Measurements from ENCODE around the gene NUP93.

The NUP93 gene

DNA sequence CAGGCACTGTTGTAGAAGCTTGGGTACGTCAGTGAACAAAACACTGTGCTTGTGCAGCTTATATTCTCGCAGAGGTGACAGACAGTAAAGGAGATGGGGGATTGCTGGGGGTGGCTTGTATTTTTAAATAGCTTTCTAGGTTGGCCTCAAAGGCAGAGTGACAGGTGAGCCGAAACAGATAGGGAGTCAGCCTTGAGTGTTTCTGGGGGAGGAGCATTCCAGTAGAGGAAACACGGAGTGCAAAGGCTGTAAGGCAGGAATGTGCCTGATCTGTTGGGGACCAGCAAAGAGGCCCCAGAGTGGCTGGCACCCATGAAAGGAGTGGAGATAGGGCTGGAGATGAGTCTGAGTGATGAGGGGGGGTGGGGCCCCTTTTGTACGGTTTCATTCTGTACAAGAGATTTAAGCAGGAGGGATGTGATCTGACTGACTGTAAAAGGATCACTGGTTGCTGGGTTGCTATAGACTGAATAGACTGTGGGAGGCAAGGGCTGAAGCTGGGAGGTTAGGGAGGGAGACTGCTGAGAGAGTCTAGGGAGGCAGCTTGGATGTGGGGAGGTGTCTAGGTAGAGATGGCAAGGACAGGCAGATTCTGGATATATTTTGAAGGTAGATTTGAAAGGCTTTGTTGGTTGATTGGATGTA, 15.2 kb downstream of the NUP93 start:
- no peak for DNase-seq

- no peak for DNase-seq
Measured at GRCh38 chr16:56747486-56748045, 17.6 kb downstream of the NUP93 start.

DNA sequence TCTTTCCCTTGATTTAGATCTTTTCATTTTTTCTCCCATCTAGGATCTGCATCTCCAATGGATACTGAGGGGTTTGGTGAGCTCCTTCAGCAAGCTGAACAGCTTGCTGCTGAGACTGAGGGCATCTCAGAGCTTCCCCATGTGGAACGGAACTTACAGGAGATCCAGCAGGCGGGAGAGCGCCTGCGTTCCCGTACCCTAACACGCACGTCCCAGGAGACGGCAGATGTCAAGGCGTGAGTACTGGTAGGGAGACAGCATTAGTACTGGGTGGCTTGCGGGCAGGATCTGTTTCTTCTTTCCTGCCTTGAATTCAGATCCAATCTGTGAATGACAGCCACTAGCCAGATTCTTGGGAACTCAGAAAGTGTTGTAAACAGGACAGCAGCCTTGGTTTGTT, 18.3 kb downstream of the NUP93 start:
- DNase-seq, result no peak

DNA sequence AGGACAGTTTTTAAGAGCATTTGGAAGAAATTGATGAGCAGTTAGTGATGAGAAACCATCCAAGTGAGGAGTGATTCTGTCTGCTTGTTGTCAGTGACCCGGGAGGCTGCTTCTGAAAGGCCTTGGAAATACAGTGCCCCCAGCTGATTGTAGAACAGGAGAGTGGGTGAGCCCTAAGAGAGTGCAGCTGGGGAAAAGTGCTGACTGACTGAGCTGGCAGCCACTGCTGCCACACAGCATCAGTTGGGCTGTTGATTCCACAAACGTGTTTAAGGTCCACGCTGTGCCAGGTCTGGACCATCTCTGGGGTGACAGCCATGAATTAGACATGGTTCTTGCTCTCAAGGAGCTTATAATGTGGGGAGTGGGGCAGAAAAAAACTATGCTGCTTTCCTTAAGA, 18.9 kb downstream of the NUP93 start:
- no peak for DNase-seq

DNA sequence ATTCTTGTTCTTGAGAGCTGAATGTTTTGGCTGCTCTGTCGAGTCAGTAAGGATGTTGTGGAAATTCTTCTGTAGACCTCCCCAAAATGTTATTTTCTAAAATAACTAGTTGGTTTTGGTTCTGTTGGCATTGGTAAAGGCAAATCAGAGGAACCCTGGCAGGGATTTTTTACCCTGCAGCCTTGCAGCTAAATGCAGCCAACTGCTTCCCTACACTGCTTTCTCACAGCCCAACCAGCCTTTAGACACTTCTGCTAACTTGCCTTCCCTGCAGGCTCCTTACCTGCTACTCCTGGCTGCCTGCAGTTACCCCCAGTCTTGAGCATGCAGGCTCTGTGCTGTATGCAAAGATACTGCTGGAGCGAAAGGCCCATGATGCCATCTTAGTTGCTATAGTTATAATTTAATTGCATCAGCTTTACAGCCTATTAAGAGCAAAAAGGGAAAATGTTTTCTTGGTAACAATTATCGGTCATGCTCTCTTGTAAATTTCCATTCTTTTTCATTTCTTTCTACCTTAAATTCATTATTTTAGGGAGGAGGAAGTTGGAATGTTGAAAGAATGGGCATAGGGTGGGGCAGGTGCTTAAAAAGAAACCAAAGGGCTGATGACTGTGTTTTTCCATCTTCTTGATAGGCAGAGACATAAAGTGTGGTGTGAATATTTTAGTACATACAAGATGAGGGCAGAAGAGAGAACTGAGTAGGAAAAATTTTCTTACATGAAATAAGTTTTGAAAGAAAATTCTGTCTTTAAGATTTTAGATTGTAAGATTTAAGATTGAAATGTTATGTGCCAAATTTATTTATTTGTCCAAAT, 20.0 kb downstream of the NUP93 start:
- no peak for DNase-seq

DNA sequence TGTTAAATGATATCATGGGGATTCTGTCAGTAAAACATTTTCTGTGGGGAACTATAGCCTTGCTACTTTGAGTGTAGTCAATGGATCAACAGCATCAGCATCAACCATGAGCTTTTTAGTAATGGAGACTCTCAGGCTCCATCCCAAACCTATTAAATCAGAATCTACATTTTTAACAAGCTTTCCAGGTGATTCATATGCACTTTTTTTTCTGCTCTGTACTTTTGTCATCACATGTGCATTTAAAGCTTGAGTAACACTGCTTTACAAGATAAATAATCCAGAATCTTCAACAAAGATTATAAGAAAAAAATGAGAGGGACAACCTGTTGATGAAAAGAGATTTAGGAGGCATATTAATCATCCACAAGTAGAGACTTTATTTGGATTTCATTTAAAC, 23.5 kb downstream of the NUP93 start:
- no peak for DNase-seq

DNA sequence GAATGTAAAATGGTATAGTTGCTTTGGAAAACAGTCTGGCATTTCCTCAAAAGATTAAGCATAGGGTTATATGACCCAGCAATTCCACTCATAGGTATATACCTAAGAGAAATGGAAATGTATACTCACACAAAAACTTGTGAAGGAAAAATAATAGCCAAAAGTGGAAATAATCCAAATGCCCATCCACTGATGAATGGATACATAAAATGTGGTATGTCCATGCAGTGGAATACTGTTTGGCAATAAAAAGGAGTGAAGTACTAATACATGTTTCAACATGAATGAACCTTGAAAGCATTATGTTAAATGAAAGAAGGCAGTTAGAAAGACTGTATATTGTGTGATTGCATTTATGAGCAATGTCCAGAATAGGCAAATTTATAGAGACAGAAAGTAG, 25.1 kb downstream of the NUP93 start:
- no peak for DNase-seq

DNA sequence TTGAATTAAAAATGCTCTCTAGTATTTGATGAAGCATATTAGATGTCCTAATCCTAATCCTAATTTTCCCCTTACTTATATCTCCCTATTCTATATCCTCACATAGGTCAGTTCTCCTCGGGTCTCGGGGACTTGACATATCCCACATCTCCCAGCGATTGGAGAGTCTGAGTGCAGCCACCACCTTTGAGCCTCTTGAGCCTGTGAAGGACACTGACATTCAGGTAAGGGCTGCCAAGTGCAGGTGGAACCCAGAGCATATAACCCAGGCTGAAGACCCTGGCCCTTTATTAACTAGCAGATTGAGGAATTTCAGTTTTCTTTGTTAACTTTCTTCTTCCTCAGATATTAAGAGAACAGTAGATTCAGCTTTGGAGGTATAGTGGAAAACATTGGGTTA, 28.5 kb downstream of the NUP93 start:
- no peak for DNase-seq

DNA sequence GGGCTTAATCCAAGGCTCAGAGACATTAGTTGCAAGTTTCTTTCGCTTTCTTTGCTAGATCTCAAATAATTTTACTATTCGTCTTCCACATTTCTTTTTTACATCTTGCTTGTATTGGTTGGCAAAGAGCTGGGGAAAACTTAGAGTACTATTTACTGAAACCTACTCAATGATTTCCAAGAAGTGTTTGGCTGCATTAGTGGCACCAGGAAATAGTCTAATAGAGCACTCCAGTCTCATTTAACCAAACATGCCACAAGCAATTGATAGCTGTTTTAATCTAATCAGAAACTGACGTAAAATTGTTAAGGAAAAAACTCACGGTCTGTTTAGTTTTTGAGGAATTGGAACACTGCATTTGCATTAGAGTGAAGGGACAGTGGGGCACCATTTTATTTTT, 29.0 kb downstream of the NUP93 start:
- no peak for DNase-seq

DNA sequence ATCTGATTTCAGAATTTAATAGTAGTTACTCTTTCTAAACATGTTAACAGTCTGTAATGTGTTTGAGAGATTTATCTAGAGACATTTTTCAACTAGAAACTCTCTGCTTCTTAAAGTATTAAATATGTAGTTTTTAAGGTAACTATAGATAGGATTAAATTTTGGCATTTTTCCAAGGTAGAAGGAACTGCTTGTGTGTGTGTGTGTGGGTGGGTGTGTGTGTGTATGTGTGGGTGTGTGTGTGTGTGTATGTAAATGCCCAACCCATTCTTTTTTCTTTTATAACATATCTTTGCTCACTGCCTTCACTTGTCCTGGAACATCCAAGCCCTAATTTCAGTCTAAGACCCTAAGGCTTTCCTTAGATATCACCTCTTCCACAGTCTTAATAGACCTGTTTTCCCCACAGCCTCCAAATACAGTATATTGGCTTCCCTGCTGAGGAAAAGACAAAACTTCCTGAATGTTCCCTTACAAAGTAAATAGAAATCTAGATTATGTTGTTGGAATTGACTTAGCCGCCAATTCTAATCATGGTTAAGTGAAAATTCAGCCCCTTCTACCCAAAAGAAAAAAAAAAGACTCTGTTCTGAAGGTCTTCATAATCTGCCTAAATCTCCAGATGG, 33.5 kb downstream of the NUP93 start:
- DNase-seq, result no peak

DNA sequence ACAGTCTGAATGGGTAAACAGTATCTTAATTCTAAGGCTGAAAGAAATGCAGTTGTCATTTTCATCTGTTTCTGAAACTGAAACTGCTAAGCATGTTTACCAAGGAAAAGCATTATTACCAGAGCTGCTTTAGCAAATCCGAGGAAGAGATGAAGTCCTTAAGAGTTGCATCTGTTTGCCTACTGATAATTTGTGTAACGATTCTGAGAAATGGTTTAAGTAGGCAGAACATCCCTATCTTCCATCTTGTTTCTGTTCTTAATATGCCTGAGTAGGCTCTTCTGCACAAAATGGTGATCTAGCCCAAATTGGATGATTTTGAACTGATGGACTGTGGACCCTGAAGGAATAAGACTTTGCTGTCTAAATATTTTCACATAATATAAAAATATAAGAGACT, 34.9 kb downstream of the NUP93 start:
- DNase-seq, result no peak

- no peak for DNase-seq
Measured at GRCh38 chr16:56765949-56766348, 36.0 kb downstream of the NUP93 start.

DNA sequence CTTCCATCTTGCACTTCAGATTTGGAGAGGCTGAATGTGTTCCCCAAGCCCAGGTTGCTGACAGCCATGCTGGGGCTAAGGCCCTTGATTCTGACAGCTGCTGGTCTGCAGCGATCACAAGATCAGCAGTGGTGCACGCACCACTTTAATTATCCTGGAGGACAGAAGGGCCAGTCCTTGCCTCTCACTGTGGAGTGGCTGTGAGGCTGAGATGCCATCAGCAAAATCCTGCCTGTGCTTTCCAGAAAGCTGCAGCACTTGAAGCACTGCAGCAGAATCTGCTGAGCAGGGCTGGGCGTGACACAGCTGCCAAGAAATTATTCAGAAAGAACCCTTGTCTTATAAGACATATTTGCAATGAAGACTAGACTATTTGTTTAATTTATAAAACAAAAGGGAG, 37.1 kb downstream of the NUP93 start:
- no peak for DNase-seq

- DNase-seq, result no peak
Measured at GRCh38 chr16:56769677-56770076, 39.7 kb downstream of the NUP93 start.

- DNase-seq, result no peak
Measured at GRCh38 chr16:56771558-56772279, 41.8 kb downstream of the NUP93 start.

DNA sequence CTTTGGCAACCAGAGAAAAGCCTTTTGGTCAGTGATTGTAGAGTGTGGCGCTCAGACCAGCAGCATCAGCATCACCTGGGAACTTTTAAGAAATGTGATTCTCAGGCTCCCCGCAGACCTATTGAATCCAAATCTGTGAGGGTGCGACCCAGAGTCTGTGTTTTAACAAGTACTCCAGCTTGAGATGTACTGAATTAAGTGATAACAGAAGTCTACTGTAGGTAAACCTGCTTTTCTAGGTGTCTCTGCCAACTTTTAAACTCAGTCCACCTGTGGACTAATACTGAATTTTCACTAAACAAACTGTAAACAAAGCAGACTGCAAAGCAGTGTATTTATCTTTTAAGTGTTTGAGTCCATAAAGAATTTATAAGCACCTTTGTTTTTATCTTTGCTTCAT, 43.6 kb downstream of the NUP93 start:
- no peak for DNase-seq

- DNase-seq, result no peak
Measured at GRCh38 chr16:56774016-56774680, 44.2 kb downstream of the NUP93 start.

GRCh38 chr16:56775162-56775561, 45.2 kb downstream of the NUP93 start:
- no peak for DNase-seq

GRCh38 chr16:56776562-56776961, 46.6 kb downstream of the NUP93 start:
- DNase-seq, result no peak

GRCh38 chr16:56777001-56777400, 47.1 kb downstream of the NUP93 start:
- DNase-seq, result no peak

DNA sequence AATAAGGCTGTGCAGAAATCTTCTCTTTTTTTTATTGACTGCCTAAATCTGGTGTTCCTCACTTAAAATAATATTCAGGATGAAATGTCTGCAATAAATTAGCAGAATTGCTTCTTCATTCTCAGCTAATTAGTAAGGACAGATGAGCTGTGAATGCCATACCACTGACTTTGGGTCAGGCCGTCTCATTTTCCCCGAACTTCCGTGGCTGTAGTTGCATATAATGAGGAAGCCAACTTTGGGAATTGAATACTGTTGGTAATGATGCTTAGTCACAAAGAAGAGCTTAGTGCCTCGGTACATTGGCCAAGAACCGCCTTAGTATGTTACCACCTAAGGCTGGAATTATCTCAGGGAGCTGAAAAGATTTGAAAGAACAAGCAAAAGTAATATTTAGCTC, 47.6 kb downstream of the NUP93 start:
- no peak for DNase-seq

GRCh38 chr16:56779906-56780305, 50.0 kb downstream of the NUP93 start:
- DNase-seq, result no peak

DNA sequence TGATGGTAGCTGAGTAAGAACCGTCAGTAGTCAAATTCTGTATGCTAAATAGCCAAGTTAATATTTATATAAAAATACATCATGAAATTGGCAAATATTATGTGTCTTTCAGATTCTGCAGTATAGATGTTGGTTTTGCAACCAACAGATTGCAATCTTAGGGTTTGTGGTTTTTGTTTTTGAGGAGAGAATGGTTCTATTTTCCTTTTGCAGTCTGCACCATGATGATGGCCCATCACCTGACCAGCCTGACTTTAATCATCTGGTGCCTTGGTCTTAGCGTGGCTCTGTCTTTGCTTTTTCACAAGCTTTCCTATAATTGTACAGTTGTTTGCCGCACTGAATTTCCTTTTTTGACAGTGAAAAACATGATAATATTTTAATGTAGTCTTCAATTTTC, 50.7 kb downstream of the NUP93 start:
- peak; percentile 32 for DNase-seq
